HepG2 (cell line): Measurements from ENCODE around the gene CDC42SE2. TPM values are rescaled to one million over a fixed set of nuclear protein-coding genes. Genes with fewer than 3 reads are reported as not detected.
A peak's percentile ranks its signal among the peaks of the same experiment; 100 is the strongest.

ENCODE experiments used
- AGO2 ChIP-seq: fragments of 200-400 bp; formaldehyde crosslinking; optimal IDR thresholded peaks from 2 replicates; pipeline ENCODE3; 2017; ENCODE audit warnings: mild to moderate bottlenecking, low read depth, low read length, moderate library complexity
- ARID5B ChIP-seq: IDR thresholded peaks from 2 replicates; pipeline ENCODE4 v1.4.0; 2020; ENCODE audit warnings: mild to moderate bottlenecking, missing genetic modification reagents
- DRAP1 ChIP-seq: IDR thresholded peaks from 2 replicates; pipeline ENCODE4 v1.6.1; 2016; ENCODE audit warnings: missing genetic modification reagents, missing compliant biosample characterization
- FOXA1 ChIP-seq, 2 experiments: fragments of 450-650 bp in 1 of 2; sonication (generic) in 1 of 2; formaldehyde crosslinking in 1 of 2; IDR thresholded peaks; 2 replicates each; pipeline versions ENCODE4 v1.4.0 to v1.6.1; 2016 to 2020; ENCODE audit warnings: missing genetic modification reagents in 1 of 2
- FOXO1 ChIP-seq: sonication (generic); formaldehyde crosslinking; IDR thresholded peaks from 2 replicates; pipeline ENCODE4 v1.4.0; 2020; ENCODE audit warnings: missing genetic modification reagents
- GABPA ChIP-seq, 2 experiments: IDR thresholded peaks; 2 replicates each; pipeline ENCODE4 v1.6.1; 2011 to 2016; ENCODE audit warnings: low read depth in 2 of 2, low read length in 1 of 2, missing biosample characterization in 1 of 2, missing genetic modification characterization in 1 of 2
- HMG20A ChIP-seq: IDR thresholded peaks from 2 replicates; pipeline ENCODE4 v1.6.1; 2016; ENCODE audit warnings: borderline replicate concordance
- IKZF1 ChIP-seq: fragments of 450-650 bp; IDR thresholded peaks from 2 replicates; pipeline ENCODE4 v1.7.1; 2016
- ISL2 ChIP-seq: sonication (generic); formaldehyde crosslinking; IDR thresholded peaks from 2 replicates; pipeline ENCODE4 v1.5.0; 2020; ENCODE audit warnings: missing genetic modification reagents
- JDP2 ChIP-seq: sonication (generic); formaldehyde crosslinking; IDR thresholded peaks from 2 replicates; pipeline ENCODE4 v1.8.1; 2022; ENCODE audit warnings: missing genetic modification reagents, borderline replicate concordance
- SIX1 ChIP-seq: sonication (generic); formaldehyde crosslinking; IDR thresholded peaks from 2 replicates; pipeline ENCODE4 v1.4.0; 2020; ENCODE audit warnings: missing genetic modification reagents, borderline replicate concordance
- SIX4 ChIP-seq: sonication (generic); formaldehyde crosslinking; IDR thresholded peaks from 2 replicates; pipeline ENCODE4 v1.4.0; 2020; ENCODE audit warnings: missing genetic modification reagents
- SOX6 ChIP-seq, 2 experiments: fragments of 450-650 bp in 1 of 2; sonication (generic) in 1 of 2; formaldehyde crosslinking in 1 of 2; IDR thresholded peaks; 2 replicates each; pipeline versions ENCODE4 v1.4.0 to v1.6.1; 2017 to 2020; ENCODE audit warnings: antibody characterized with exemption in 1 of 2, mild to moderate bottlenecking in 1 of 2, missing genetic modification reagents in 1 of 2
- ZNF713 ChIP-seq: sonication (generic); formaldehyde crosslinking; IDR thresholded peaks from 2 replicates; pipeline ENCODE4 v1.4.0; 2020; ENCODE audit warnings: mild to moderate bottlenecking, missing genetic modification reagents
- ZNF770 ChIP-seq: sonication (generic); formaldehyde crosslinking; IDR thresholded peaks from 2 replicates; pipeline ENCODE4 v1.5.0; 2020; ENCODE audit warnings: mild to moderate bottlenecking, missing genetic modification reagents
- ZNF792 ChIP-seq: IDR thresholded peaks from 2 replicates; pipeline ENCODE4 v1.6.1; 2016
- polyA plus RNA-seq, 8 experiments: library from polyadenylated mRNA; depleted of rRNA in 3 of 8; stranded (reverse) in 7 of 8; unstranded in 1 of 8; fragments of >200 nt; fragmentation: Illumina TruSeq in 4 of 8; extraction: Trizol in 4 of 8; gene quantifications; 2 replicates each; pipeline versions ENCODE4 v1.2.1 to v1.2.3, GENCODE V29; 2011 to 2016; ENCODE audit warnings: low read depth in 4 of 8, missing spikeins in 1 of 8, mixed read lengths in 1 of 8; ENCODE audit not compliant: insufficient read depth in 1 of 8
- total RNA-seq, 5 experiments: library from RNA; depleted of rRNA; stranded (reverse); fragments of >200 nt; fragmentation: Illumina TruSeq; extraction: Trizol; gene quantifications; 2 replicates each; pipeline ENCODE4 v1.2.3, GENCODE V29; 2016; ENCODE audit warnings: low read depth in 1 of 5
- TF ChIP-seq, protein P1 (sequence below): IDR thresholded peaks from 2 replicates; pipeline ENCODE4 v1.6.1; 2016; ENCODE audit warnings: low read depth
- TF ChIP-seq, protein P2 (sequence below): sonication (generic); formaldehyde crosslinking; IDR thresholded peaks from 2 replicates; pipeline ENCODE4 v1.5.0; 2020; ENCODE audit warnings: mild to moderate bottlenecking, missing genetic modification reagents, borderline replicate concordance

CDC42SE2 gene
- total and polyA plus RNA-seq, 2 of the 13 experiments (the other 11 are each of a cell fraction or from before 2014, with no cell fraction given): 19.6 to 25.0 TPM

- TF ChIP-seq FOXA1 (IDR thresholded peaks at IDR 0.05) (peak; percentile 56), FOXA1 (CRISPR knock-in tag; IDR thresholded peaks at IDR 0.05) (peak; percentile 83), HMG20A (peak; percentile 75; the same call in 1 of the 2 replicates), AGO2 (no peak), JDP2 (CRISPR knock-in tag) (no peak), SIX1 (CRISPR knock-in tag) (peak; percentile 98), ARID5B (CRISPR knock-in tag) (peak; percentile 83), GABPA (IDR thresholded peaks at IDR 0.05; ENCODE audit: low read depth, low read length) (no peak), GABPA (CRISPR knock-in tag; IDR thresholded peaks at IDR 0.05; ENCODE audit: low read depth) (peak; percentile 52), DRAP1 (CRISPR knock-in tag) (0 out of 2 replicates have a peak, but pooled peaks have one; percentile 21), ISL2 (peak; percentile 48), SIX4 (peak; percentile 95), SOX6 (IDR thresholded peaks at IDR 0.05) (no peak), SOX6 (CRISPR knock-in tag; IDR thresholded peaks at IDR 0.05) (peak; percentile 77; the same call in 1 of the 2 replicates), ZNF713 (CRISPR knock-in tag) (no peak), ZNF792 (peak; percentile 45; the same call in 1 of the 2 replicates), ZNF770 (no peak), FOXO1 (CRISPR knock-in tag) (peak; percentile 70; the same call in 1 of the 2 replicates), IKZF1 (no peak)
- TF ChIP-seq, protein P1, sequence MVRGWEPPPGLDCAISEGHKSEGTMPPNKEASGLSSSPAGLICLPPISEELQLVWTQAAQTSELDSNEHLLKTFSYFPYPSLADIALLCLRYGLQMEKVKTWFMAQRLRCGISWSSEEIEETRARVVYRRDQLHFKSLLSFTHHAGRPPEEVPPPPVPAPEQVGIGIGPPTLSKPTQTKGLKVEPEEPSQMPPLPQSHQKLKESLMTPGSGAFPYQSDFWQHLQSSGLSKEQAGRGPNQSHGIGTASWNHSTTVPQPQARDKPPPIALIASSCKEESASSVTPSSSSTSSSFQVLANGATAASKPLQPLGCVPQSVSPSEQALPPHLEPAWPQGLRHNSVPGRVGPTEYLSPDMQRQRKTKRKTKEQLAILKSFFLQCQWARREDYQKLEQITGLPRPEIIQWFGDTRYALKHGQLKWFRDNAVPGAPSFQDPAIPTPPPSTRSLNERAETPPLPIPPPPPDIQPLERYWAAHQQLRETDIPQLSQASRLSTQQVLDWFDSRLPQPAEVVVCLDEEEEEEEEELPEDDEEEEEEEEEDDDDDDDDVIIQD: peak; percentile 86; the same call in 1 of the 2 replicates
- TF ChIP-seq, protein P2, sequence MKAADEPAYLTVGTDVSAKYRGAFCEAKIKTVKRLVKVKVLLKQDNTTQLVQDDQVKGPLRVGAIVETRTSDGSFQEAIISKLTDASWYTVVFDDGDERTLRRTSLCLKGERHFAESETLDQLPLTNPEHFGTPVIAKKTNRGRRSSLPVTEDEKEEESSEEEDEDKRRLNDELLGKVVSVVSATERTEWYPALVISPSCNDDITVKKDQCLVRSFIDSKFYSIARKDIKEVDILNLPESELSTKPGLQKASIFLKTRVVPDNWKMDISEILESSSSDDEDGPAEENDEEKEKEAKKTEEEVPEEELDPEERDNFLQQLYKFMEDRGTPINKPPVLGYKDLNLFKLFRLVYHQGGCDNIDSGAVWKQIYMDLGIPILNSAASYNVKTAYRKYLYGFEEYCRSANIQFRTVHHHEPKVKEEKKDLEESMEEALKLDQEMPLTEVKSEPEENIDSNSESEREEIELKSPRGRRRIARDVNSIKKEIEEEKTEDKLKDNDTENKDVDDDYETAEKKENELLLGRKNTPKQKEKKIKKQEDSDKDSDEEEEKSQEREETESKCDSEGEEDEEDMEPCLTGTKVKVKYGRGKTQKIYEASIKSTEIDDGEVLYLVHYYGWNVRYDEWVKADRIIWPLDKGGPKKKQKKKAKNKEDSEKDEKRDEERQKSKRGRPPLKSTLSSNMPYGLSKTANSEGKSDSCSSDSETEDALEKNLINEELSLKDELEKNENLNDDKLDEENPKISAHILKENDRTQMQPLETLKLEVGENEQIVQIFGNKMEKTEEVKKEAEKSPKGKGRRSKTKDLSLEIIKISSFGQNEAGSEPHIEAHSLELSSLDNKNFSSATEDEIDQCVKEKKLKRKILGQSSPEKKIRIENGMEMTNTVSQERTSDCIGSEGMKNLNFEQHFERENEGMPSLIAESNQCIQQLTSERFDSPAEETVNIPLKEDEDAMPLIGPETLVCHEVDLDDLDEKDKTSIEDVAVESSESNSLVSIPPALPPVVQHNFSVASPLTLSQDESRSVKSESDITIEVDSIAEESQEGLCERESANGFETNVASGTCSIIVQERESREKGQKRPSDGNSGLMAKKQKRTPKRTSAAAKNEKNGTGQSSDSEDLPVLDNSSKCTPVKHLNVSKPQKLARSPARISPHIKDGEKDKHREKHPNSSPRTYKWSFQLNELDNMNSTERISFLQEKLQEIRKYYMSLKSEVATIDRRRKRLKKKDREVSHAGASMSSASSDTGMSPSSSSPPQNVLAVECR (CRISPR knock-in tag): peak; percentile 37; the same call in 1 of the 2 replicates
These were observed 122.9 kb downstream of the CDC42SE2 start (continued) for GRCh38 chr5:131386779-131387178.
